Gastroesophageal sphincter (tissue), 4 donors: Measurements from ENCODE around the gene LYPD1. TPM values are rescaled to one million over a fixed set of nuclear protein-coding genes. Genes with fewer than 3 reads are reported as not detected.
A peak's percentile ranks its signal among the peaks of the same experiment; 100 is the strongest.

Source experiments
- ATAC-seq: fragments of 150-250 bp; one replicate; pipeline ENCODE4 v1.9.1; 2016; ENCODE audit warnings: mild to moderate bottlenecking, moderate library complexity
- H3K27ac ChIP-seq, 4 donors: fragments of 200-600 bp; sonication (generic) in 3 of 4; 1 replicate in 3 of 4; 2 replicates in 1 of 4; pipeline ENCODE4 v1.5.1; 2016 to 2019
- H3K27me3 ChIP-seq: fragments of 200-600 bp; sonication (generic); one replicate; pipeline ENCODE4 v1.5.1; 2019
- H3K36me3 ChIP-seq, 2 donors: fragments of 200-600 bp; sonication (generic); one replicate each; pipeline ENCODE4 v1.5.1; 2019; ENCODE audit warnings: control low read depth in 1 of 2
- H3K4me1 ChIP-seq, 3 donors: fragments of 200-600 bp; sonication (generic); 1 replicate in 2 of 3; 2 replicates in 1 of 3; pipeline ENCODE4 v1.5.1; 2016 to 2019; ENCODE audit warnings: control low read depth in 2 of 3
- H3K4me3 ChIP-seq, 2 donors: fragments of 200-600 bp; sonication (generic); one replicate each; pipeline ENCODE4 v1.5.1; 2019; ENCODE audit warnings: mild to moderate bottlenecking in 1 of 2, moderate library complexity in 1 of 2
- H3K9me3 ChIP-seq, 3 donors: fragments of 200-600 bp; sonication (generic); one replicate each; pipeline ENCODE4 v1.5.1; 2017 to 2019; ENCODE audit warnings: control low read depth in 2 of 3
- EP300 ChIP-seq: sonication (generic); formaldehyde crosslinking; IDR thresholded peaks from one replicate; pipeline ENCODE4 v1.6.1; 2017; ENCODE audit warnings: antibody characterized with exemption, mild to moderate bottlenecking
- POLR2A ChIP-seq, 2 donors: fragments of 450-650 bp; IDR thresholded peaks; one replicate each; pipeline ENCODE4 v1.6.1; 2017; ENCODE audit warnings: antibody characterized with exemption in 2 of 2, mild to moderate bottlenecking in 2 of 2, moderate library complexity in 1 of 2
- POLR2AphosphoS5 ChIP-seq: sonication (generic); formaldehyde crosslinking; IDR thresholded peaks from one replicate; pipeline ENCODE4 v1.6.1; 2017; ENCODE audit warnings: antibody characterized with exemption
- WGBS, 2 donors: methylation state at CpG; one replicate each; pipeline ENCODE4 v1.1.5; 2018; ENCODE audit warnings: low coverage in 1 of 2; 5-methylcytosine and 5-hydroxymethylcytosine counted together
- total RNA-seq, 4 donors: library from RNA; depleted of rRNA; stranded (reverse); fragments of >200 nt; gene quantifications; one replicate each; pipeline ENCODE4 v1.1.0, GENCODE V29; 2016
- TF ChIP-seq, protein P1 (sequence below), 4 experiments: fragments of 200-600 bp in 2 of 4; fragments of 450-650 bp in 2 of 4; sonication (generic) in 1 of 4; IDR thresholded peaks; one replicate each; pipeline ENCODE4 v1.5.1; 2017 to 2019; ENCODE audit warnings: antibody characterized with exemption in 4 of 4, mild to moderate bottlenecking in 2 of 4, moderate library complexity in 2 of 4

Gene LYPD1, protein sequence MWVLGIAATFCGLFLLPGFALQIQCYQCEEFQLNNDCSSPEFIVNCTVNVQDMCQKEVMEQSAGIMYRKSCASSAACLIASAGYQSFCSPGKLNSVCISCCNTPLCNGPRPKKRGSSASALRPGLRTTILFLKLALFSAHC
- 1 to 10 TPM in 2 of 4 donors, under 1 TPM in 1, not detected in 1; 0.62 to 4.2 (median 1.1) TPM for total RNA-seq

DNA sequence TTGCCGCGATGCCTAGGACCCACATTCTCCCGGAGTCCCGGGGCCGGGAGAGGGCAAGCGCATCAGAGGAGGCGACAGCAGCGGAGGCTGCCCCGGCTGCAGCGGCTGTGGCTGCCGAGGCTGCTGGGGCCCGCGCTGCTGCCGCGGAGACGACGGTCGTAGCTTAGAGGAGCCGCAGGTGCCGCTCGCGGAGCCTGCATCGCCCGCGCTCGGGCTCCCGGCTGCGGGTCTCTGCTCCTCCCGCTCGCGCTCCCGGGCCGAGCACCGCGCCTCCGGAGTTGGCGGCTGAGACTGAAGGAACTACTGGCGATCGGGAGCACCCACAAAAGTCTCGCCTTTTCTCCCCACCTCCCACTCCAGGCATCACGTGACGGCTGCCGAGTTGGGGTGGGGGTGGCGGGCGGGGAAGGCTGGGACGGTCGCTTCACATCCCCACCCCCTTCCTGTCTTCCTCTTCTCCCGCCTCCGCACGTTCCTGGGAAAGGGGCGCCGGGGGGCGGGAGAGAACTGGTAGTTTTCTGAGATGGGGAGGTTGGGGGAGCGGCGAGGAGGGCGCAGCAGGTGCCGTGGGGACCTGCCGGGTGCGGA is at the start of gene LYPD1:
Gene LYPD1 (minus strand): TSS at position 298 of the 588 bp plus-strand sequence. CDS start 273 bp downstream, at position 25.
- Histone ChIP-seq H3K36me3 (no peaks in the 10 kb centered on the region), H3K4me3 (peak within 1 kb of the TSS; percentile 34 to 56), H3K27me3 (peaks cover 57% of the 10 kb centered on the region), H3K9me3 (no peaks in the 10 kb centered on the region), H3K4me1 (peaks cover 0 to 35% (median 25%) of the 10 kb centered on the region in 3 donors), H3K27ac (no peak within 1 kb of the TSS)
- ATAC-seq: no peak
- WGBS, 2 donors: no CpG with 5 or more reads among the region's 59 CpGs
- TF ChIP-seq POLR2AphosphoS5 (no peak), EP300 (no peak), POLR2A (IDR thresholded peaks at IDR 0.05) (no peak)
- TF ChIP-seq, protein P1, sequence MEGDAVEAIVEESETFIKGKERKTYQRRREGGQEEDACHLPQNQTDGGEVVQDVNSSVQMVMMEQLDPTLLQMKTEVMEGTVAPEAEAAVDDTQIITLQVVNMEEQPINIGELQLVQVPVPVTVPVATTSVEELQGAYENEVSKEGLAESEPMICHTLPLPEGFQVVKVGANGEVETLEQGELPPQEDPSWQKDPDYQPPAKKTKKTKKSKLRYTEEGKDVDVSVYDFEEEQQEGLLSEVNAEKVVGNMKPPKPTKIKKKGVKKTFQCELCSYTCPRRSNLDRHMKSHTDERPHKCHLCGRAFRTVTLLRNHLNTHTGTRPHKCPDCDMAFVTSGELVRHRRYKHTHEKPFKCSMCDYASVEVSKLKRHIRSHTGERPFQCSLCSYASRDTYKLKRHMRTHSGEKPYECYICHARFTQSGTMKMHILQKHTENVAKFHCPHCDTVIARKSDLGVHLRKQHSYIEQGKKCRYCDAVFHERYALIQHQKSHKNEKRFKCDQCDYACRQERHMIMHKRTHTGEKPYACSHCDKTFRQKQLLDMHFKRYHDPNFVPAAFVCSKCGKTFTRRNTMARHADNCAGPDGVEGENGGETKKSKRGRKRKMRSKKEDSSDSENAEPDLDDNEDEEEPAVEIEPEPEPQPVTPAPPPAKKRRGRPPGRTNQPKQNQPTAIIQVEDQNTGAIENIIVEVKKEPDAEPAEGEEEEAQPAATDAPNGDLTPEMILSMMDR (IDR thresholded peaks at IDR 0.05): no peak

DNA sequence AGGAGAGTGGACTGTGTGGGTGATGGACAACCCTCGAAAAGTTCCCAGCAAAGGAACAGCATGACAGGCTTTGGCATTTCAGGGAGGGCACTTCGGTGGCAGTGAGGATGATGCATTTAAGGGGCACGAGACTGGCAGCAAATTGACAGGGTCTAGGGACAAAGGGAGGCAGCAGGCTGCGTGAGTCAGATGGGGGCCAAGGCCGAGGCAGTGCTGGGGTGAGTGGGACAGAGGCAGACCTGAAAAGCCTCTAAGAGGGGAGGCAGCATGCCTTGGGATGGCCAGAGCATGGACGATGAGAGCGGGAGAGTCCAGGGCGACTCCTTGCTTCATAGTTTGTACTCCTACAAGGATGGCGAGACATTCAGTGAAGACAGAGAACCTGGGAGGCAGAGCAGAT is 49.5 kb upstream of the LYPD1 start:
- TF ChIP-seq EP300 (no peak), POLR2AphosphoS5 (no peak), POLR2A (IDR thresholded peaks at IDR 0.05) (no peak)
- TF ChIP-seq, protein P1 (IDR thresholded peaks at IDR 0.05): no peak
- 79 to 94% methylated on average over 6 to 8 of the region's 9 CpGs for WGBS, 2 donors
- H3K4me3 ChIP-seq: no peak overlapping the region
- no peaks in the 10 kb centered on the region for H3K9me3 ChIP-seq
- H3K27me3 ChIP-seq: peaks cover 6% of the 10 kb centered on the region
- H3K4me1 ChIP-seq: no peaks in the 10 kb centered on the region
- ATAC-seq: no peak
- no peak overlapping the region for H3K27ac ChIP-seq
- no peaks in the 10 kb centered on the region for H3K36me3 ChIP-seq

DNA sequence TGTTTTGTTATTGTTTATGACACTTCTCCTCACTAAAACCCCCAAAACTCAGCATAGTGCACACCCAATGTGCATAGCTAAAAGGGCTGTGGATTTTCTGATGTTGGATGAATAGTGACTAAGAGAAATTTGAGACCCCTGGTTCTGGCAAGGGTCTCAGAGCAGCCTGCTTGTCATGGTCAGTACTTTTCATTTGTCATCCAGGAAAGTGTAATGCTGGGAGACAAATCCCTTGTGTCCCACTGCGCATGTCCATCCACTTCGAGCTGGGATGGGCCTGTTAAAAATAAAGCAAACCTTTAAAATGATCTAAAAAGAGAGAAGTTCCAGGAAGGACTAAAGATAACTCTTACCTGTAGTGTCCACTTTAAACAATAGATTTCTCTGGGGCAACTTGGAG is 46.9 kb upstream of the LYPD1 start:
- H3K4me1 ChIP-seq: no peaks in the 10 kb centered on the region
- no peak overlapping the region for H3K4me3 ChIP-seq
- no peaks in the 10 kb centered on the region for H3K27me3 ChIP-seq
- H3K27ac ChIP-seq: no peak overlapping the region
- H3K36me3 ChIP-seq: no peaks in the 10 kb centered on the region
- 67 to 77% methylated on average over 2 of the region's 2 CpGs for WGBS, 2 donors
- H3K9me3 ChIP-seq: no peaks in the 10 kb centered on the region
- ATAC-seq: no peak
- TF ChIP-seq POLR2A (IDR thresholded peaks at IDR 0.05) (no peak), POLR2AphosphoS5 (no peak), EP300 (no peak)
- TF ChIP-seq, protein P1 (IDR thresholded peaks at IDR 0.05): no peak

DNA sequence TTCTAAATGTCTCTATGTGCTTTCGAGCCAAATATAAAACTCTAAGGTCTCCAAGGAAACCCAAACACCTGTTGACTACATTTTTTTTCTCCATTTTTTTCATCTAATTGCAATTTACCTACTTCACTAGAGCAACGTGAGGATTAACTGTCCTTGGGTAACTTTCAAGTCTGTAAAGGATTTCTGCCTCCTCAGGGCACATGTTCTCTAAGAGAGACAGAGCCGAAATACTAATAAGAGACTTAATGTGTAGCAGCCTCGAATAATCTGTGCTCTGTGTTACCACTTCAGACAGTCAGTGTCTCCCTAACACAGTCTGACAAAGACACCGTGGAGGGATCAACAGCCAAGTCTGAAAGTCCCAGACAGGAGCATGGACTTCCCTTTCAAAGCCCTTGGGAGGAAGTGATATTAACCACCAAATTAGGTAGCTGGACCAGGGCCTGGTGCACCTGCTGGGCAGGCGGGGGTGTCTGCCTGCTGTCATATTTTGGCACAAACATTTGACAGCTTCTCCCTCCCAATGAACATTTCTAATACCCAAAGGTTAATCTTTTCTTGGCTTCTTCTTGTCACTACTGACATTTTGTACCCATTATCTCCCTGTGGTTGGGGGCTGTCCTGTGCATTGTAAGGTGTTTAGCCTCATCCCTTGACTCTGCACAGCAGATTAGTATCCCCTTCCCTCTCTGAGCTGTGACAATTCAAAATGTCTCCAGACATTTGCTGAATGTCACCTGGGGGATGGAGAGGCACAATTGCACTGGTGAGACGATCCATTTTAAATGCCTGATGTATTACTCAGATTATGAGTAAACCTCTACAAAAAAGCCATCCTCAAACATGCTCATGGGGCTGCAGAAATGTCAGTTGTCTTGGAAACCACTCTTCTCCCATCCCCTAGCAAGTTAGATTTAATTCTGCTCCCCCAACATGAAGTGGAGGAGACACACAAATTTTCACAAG is 45.7 kb upstream of the LYPD1 start:
- whole genome bisulfite sequencing, 2 donors: 61 to 66% methylated on average over 6 to 7 of the region's 7 CpGs
- no peaks in the 10 kb centered on the region for H3K4me1 ChIP-seq
- H3K36me3 ChIP-seq: no peaks in the 10 kb centered on the region
- no peaks in the 10 kb centered on the region for H3K27me3 ChIP-seq
- H3K9me3 ChIP-seq: no peaks in the 10 kb centered on the region
- H3K4me3 ChIP-seq: no peak overlapping the region
- H3K27ac ChIP-seq: no peak overlapping the region
- ATAC-seq: no peak
- TF ChIP-seq POLR2A (IDR thresholded peaks at IDR 0.05) (no peak), EP300 (no peak), POLR2AphosphoS5 (no peak)
- TF ChIP-seq, protein P1 (IDR thresholded peaks at IDR 0.05): no peak
